ENCODE results near the gene CAT.

GRCh38 chr11:34416088-34416487 is 22.6 kb upstream of the CAT start:
- no peak for TF ChIP-seq CTCF (IDR thresholded peaks at IDR 0.05)
- no peak for TF ChIP-seq ZFX (IDR thresholded peaks at IDR 0.05; ENCODE audit: borderline replicate concordance)

All from 22Rv1 (cell line).